Measurements from ENCODE around the gene DNMT3B.
A peak's percentile ranks its signal among the peaks of the same experiment; 100 is the strongest.
"Not testable (repeated sequence)": the region's sequence is repeated elsewhere in the genome, so short reads cannot be mapped to it uniquely, and the experiment has no call there.

Gene DNMT3B

GRCh38 chr20:32761831-32762753 is at the start of gene DNMT3B:
DNMT3B (plus strand) TSS chr20:32762385; CDS start chr20:32780324, 17,939 bp downstream.
- peak; percentile 56 for DNase-seq

GRCh38 chr20:32718749-32719348 is 43.3 kb upstream of the DNMT3B start:
- no peak for DNase-seq

GRCh38 chr20:32727683-32728082 is 34.5 kb upstream of the DNMT3B start:
- DNase-seq = no peak

GRCh38 chr20:32728435-32728834 is 33.8 kb upstream of the DNMT3B start:
- DNase-seq = not testable (repeated sequence)

GRCh38 chr20:32729334-32729733 is 32.9 kb upstream of the DNMT3B start:
- not testable (repeated sequence) for DNase-seq

- no peak for DNase-seq
Observed at GRCh38 chr20:32731882-32732266, 30.3 kb upstream of the DNMT3B start.

- DNase-seq = peak; percentile 18
Observed at GRCh38 chr20:32737371-32738223, 24.6 kb upstream of the DNMT3B start.

- no peak for DNase-seq
Observed at GRCh38 chr20:32741151-32741550, 21.0 kb upstream of the DNMT3B start.

GRCh38 chr20:32742322-32743236 is 19.6 kb upstream of the DNMT3B start:
- no peak for DNase-seq

GRCh38 chr20:32743237-32744112 is 18.7 kb upstream of the DNMT3B start, which contains the start of gene COMMD7:
COMMD7 (minus strand) TSS chr20:32743467; CDS start chr20:32743391, 76 bp downstream.
- peak; percentile 60 for DNase-seq

- DNase-seq = no peak
Observed at GRCh38 chr20:32749914-32750637, 12.1 kb upstream of the DNMT3B start.

GRCh38 chr20:32751293-32751692 is 10.9 kb upstream of the DNMT3B start:
- DNase-seq = no peak

- no peak for DNase-seq
Observed at GRCh38 chr20:32751702-32752457, 10.3 kb upstream of the DNMT3B start.

GRCh38 chr20:32752458-32753250 is 9.5 kb upstream of the DNMT3B start:
- DNase-seq = no peak

GRCh38 chr20:32753731-32754130 is 8.5 kb upstream of the DNMT3B start:
- DNase-seq = no peak

- no peak for DNase-seq
Observed at GRCh38 chr20:32756156-32756555, 6.0 kb upstream of the DNMT3B start.

- no peak for DNase-seq
Observed at GRCh38 chr20:32761417-32761830, 761 bp upstream of the DNMT3B start.

- peak; percentile 11 for DNase-seq
Observed at GRCh38 chr20:32762754-32763201, 593 bp downstream of the DNMT3B start.

Measured in activated effector memory CD4-positive, alpha-beta T cell treated with Interleukin-2 at 50 U/mL for 16 hours (primary cell).